Esophagus squamous epithelium (tissue), 4 donors: ENCODE measurements around the gene RRP1.

Experiments used
- CTCF ChIP-seq, 6 experiments: fragments of 450-650 bp in 4 of 6; fragments of 200-600 bp in 2 of 6; sonication (generic) in 2 of 6; IDR thresholded peaks; one replicate each; pipeline ENCODE4 v1.5.1; 2016 to 2019; ENCODE audit warnings: antibody characterized with exemption in 6 of 6, mild to moderate bottlenecking in 4 of 6, moderate library complexity in 4 of 6
- POLR2A ChIP-seq, 4 donors: fragments of 450-650 bp; IDR thresholded peaks; one replicate each; pipeline ENCODE4 v1.6.1; 2017; ENCODE audit warnings: antibody characterized with exemption in 4 of 4, mild to moderate bottlenecking in 4 of 4, moderate library complexity in 3 of 4

DNA sequence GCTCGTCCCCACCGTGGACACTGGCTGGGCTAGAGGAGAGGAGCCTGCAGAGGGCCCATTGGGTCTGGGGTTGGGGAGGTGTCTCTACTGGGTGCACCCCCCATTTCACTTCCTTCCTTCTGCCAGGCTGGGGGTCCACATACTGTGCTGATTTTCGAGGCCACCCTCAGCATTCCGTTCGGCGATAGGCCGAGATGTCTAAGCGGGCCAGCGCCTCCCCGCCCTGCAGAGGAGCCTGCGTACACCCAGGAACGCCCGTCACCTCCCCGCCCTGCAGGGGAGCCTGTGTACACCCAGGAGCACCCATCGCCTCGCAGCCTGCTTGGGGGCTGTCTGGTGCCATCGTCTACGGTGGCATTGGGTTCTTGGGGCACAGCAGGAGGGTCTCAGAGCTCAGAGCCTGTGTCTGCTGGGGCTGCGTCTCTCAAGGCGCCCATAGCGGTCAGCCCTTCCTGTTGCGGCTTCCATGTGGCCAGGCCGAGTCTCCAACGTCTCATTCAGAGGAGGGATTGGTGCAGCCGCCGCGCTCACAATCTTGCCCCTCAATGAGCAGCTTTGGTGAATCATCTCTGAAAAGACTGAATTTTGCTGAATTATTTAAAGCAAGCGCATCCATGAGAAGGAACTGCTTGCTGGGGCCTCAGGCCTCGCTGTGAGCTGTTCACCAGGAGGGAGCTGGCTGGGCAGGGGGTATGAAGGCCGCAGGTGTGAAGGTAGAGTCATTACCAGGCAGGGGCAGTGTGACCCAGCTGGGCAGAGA, 44.9 kb downstream of the RRP1 start:
- TF ChIP-seq CTCF (IDR thresholded peaks at IDR 0.05): no peak
- no peak for TF ChIP-seq POLR2A (IDR thresholded peaks at IDR 0.05)
